Hepatocyte (in vitro differentiated cells): Measurements from ENCODE around the gene PDE4D. TPM values are rescaled to one million over a fixed set of nuclear protein-coding genes. Genes with fewer than 3 reads are reported as not detected.
"Not testable (repeated sequence)": the region's sequence is repeated elsewhere in the genome, so short reads cannot be mapped to it uniquely, and the experiment has no call there.

Experiments
- DNase-seq: peaks from one replicate; pipeline ENCODE4 v3.0.0-alpha.2; 2016; ENCODE audit warnings: low spot score
- H2AFZ ChIP-seq: fragments of 200-600 bp; sonication (generic); 2 replicates; pipeline ENCODE4 v1.6.0; 2016; ENCODE audit warnings: antibody characterized with exemption, mild to moderate bottlenecking
- H3K27ac ChIP-seq: fragments of 200-600 bp; sonication (generic); 2 replicates; pipeline ENCODE4 v1.5.1; 2016; ENCODE audit warnings: mild to moderate bottlenecking
- H3K27me3 ChIP-seq: fragments of 200-600 bp; sonication (generic); 2 replicates; pipeline ENCODE4 v1.6.1; 2016
- H3K36me3 ChIP-seq: fragments of 200-600 bp; sonication (generic); replicated peaks from 2 replicates; pipeline ENCODE4 v1.5.1; 2016; ENCODE audit warnings: low read depth; ENCODE audit not compliant: insufficient read depth
- H3K4me1 ChIP-seq: fragments of 200-600 bp; sonication (generic); 2 replicates; pipeline ENCODE4 v1.5.1; 2016; ENCODE audit warnings: mild to moderate bottlenecking, moderate library complexity; ENCODE audit not compliant: insufficient read depth
- H3K4me2 ChIP-seq: fragments of 200-600 bp; sonication (generic); 2 replicates; pipeline ENCODE4 v1.6.0; 2016
- H3K4me3 ChIP-seq: fragments of 200-600 bp; sonication (generic); 2 replicates; pipeline ENCODE4 v1.5.1; 2016; ENCODE audit warnings: mild to moderate bottlenecking
- H3K79me2 ChIP-seq: fragments of 200-600 bp; sonication (generic); 2 replicates; pipeline ENCODE4 v1.6.0; 2017; ENCODE audit warnings: mild to moderate bottlenecking
- H3K9me2 ChIP-seq: fragments of 200-600 bp; sonication (generic); replicated peaks from 2 replicates; pipeline ENCODE4 v1.6.0; 2017; ENCODE audit warnings: mild to moderate bottlenecking; ENCODE audit not compliant: insufficient read depth
- H3K9me3 ChIP-seq: fragments of 200-600 bp; sonication (generic); 2 replicates; pipeline ENCODE4 v1.5.1; 2016; ENCODE audit warnings: low read depth, mild to moderate bottlenecking
- H4K20me1 ChIP-seq: fragments of 200-600 bp; sonication (generic); 2 replicates; pipeline ENCODE4 v1.6.0; 2016; ENCODE audit warnings: mild to moderate bottlenecking; ENCODE audit not compliant: insufficient read depth, poor library complexity, severe bottlenecking
- CTCF ChIP-seq: fragments of 200-600 bp; sonication (generic); IDR thresholded peaks from 2 replicates; pipeline ENCODE4 v1.5.1; 2016; ENCODE audit warnings: antibody characterized with exemption, mild to moderate bottlenecking; ENCODE audit not compliant: poor library complexity
- EZH2 ChIP-seq: fragments of 200-600 bp; sonication (generic); IDR thresholded peaks from 2 replicates; pipeline ENCODE4 v1.6.1; 2016; ENCODE audit warnings: antibody characterized with exemption, mild to moderate bottlenecking, borderline replicate concordance
- EZH2phosphoT487 ChIP-seq: fragments of 200-600 bp; sonication (generic); IDR thresholded peaks from one replicate; pipeline ENCODE4 v1.6.1; 2018; ENCODE audit warnings: antibody characterized with exemption, mild to moderate bottlenecking, low read depth, moderate library complexity; ENCODE audit not compliant: unreplicated experiment, severe bottlenecking
- WGBS: methylation state at CpG from one replicate; pipeline ENCODE4 v1.1.6; 2016; ENCODE audit warnings: low lambda C conversion rate; ENCODE audit errors: missing lambda C conversion rate; 5-methylcytosine and 5-hydroxymethylcytosine counted together
- polyA plus RNA-seq: library from polyadenylated mRNA; unstranded; fragments of >200 nt; fragmentation: Nextera tagmentation; extraction: Ambion mirVana; gene quantifications from 2 replicates; pipeline ENCODE4 v1.2.1, GENCODE V29; 2016
- total RNA-seq: library from RNA; depleted of rRNA; stranded (reverse); fragments of >200 nt; gene quantifications from 2 replicates; pipeline ENCODE4 v1.2.3, GENCODE V29; 2014

Gene PDE4D
- total and polyA plus RNA-seq, 2 experiments from 2014 or later = 14.5 to 45.2 TPM

- Histone ChIP-seq H3K27me3 (no peaks in the 10 kb centered on the region), H3K9me3 (no peaks in the 10 kb centered on the region), H4K20me1 (no peaks in the 10 kb centered on the region), H3K9me2 (no peaks in the 10 kb centered on the region), H2AFZ (no peak overlapping the region), H3K4me3 (no peak overlapping the region), H3K4me2 (no peak overlapping the region), H3K27ac (peak overlapping the region; percentile 45), H3K36me3 (no peaks in the 10 kb centered on the region), H3K4me1 (no peaks in the 10 kb centered on the region), H3K79me2 (no peaks in the 10 kb centered on the region)
- no peak for DNase-seq
- 72% methylated on average over 5 of the region's 5 CpGs for WGBS
- TF ChIP-seq CTCF (no peak), EZH2phosphoT487 (no peak), EZH2 (no peak)
Measured at GRCh38 chr5:59785676-59786333, 107.7 kb downstream of the PDE4D start.

GRCh38 chr5:59784708-59785107 lies 108.8 kb downstream of the PDE4D start:
- 79% methylated on average over 1 of the region's 1 CpG for WGBS
- not testable (repeated sequence) for H3K27me3 ChIP-seq, H3K27ac ChIP-seq, H3K4me3 ChIP-seq, H3K9me2 ChIP-seq, H4K20me1 ChIP-seq, H2AFZ ChIP-seq, H3K9me3 ChIP-seq, H3K36me3 ChIP-seq, DNase-seq, H3K79me2 ChIP-seq, H3K4me2 ChIP-seq, H3K4me1 ChIP-seq

GRCh38 chr5:59783264-59783663 lies 110.3 kb downstream of the PDE4D start:
- no peak overlapping the region for H3K4me3 ChIP-seq
- H3K9me3 ChIP-seq = no peaks in the 10 kb centered on the region
- no peaks in the 10 kb centered on the region for H3K9me2 ChIP-seq
- no peak overlapping the region for H3K4me2 ChIP-seq
- H4K20me1 ChIP-seq = no peaks in the 10 kb centered on the region
- no peaks in the 10 kb centered on the region for H3K36me3 ChIP-seq
- H2AFZ ChIP-seq = no peak overlapping the region
- DNase-seq = no peak
- no peak overlapping the region for H3K27ac ChIP-seq
- H3K4me1 ChIP-seq = no peaks in the 10 kb centered on the region
- H3K27me3 ChIP-seq = no peaks in the 10 kb centered on the region
- TF ChIP-seq CTCF (no peak), EZH2 (no peak), EZH2phosphoT487 (no peak)
- H3K79me2 ChIP-seq = no peaks in the 10 kb centered on the region

GRCh38 chr5:59782856-59783255 lies 110.7 kb downstream of the PDE4D start:
- WGBS = 100% methylated on average over 1 of the region's 1 CpG
- Histone ChIP-seq H3K36me3 (no peaks in the 10 kb centered on the region), H3K79me2 (no peaks in the 10 kb centered on the region)

More at GRCh38 chr5:59782856-59783255, 110.7 kb downstream of the PDE4D start:
- H4K20me1 ChIP-seq = no peaks in the 10 kb centered on the region
- TF ChIP-seq CTCF = no peak
- TF ChIP-seq EZH2 = no peak
- TF ChIP-seq EZH2phosphoT487 = no peak
- H3K27ac ChIP-seq = no peak overlapping the region
- H2AFZ ChIP-seq = no peak overlapping the region
- H3K9me2 ChIP-seq = no peaks in the 10 kb centered on the region
- no peaks in the 10 kb centered on the region for H3K27me3 ChIP-seq
- no peaks in the 10 kb centered on the region for H3K9me3 ChIP-seq
- H3K4me1 ChIP-seq = no peaks in the 10 kb centered on the region
- no peak overlapping the region for H3K4me3 ChIP-seq
- H3K4me2 ChIP-seq = no peak overlapping the region
- no peak for DNase-seq
